Common myeloid progenitor, CD34-positive (primary cell): Measurements from ENCODE around the gene PLA2G4C.

ENCODE experiments used
- CTCF ChIA-PET: fragments of 350-600 bp; sonication (Branson Sonifier 250); formaldehyde crosslinking; loops from one replicate; lab custom pipeline; 2021; ENCODE audit warnings: antibody characterized with exemption; lab: Charles Lee
- POLR2A ChIA-PET: fragments of 350-600 bp; sonication (Branson Sonifier 250); formaldehyde crosslinking; loops from one replicate; lab custom pipeline; 2021; ENCODE audit warnings: antibody characterized with exemption; lab: Charles Lee
- DNase-seq, 3 donors: peaks; one replicate each; pipeline versions ENCODE4 v3.0.0 to v3.0.0-alpha.2; 2013
- H3K27ac ChIP-seq, 2 experiments: 1 replicate in 1 of 2; 2 replicates in 1 of 2; pipeline ENCODE4 v1.7.0; 2013; ENCODE audit warnings: inconsistent platforms in 2 of 2, low read length in 2 of 2, mild to moderate bottlenecking in 2 of 2, low read depth in 1 of 2, moderate library complexity in 1 of 2; ENCODE audit not compliant: severe bottlenecking in 2 of 2, insufficient read depth in 1 of 2, poor library complexity in 1 of 2
- H3K27me3 ChIP-seq, 5 experiments: replicated peaks in 2 of 5; 1 replicate in 3 of 5; 2 replicates in 2 of 5; pipeline versions ENCODE4 v1.6.1 to v1.7.0; 2013; ENCODE audit warnings: low read length in 4 of 5, mild to moderate bottlenecking in 2 of 5, moderate library complexity in 2 of 5, inconsistent platforms in 1 of 5; ENCODE audit not compliant: insufficient read depth in 5 of 5, control insufficient read depth in 4 of 5
- H3K36me3 ChIP-seq, 4 experiments: 1 replicate in 2 of 4; 2 replicates in 2 of 4; pipeline versions ENCODE4 v1.6.1 to v1.7.0; 2013; ENCODE audit warnings: low read length in 3 of 4, control low read depth in 1 of 4, mild to moderate bottlenecking in 1 of 4; ENCODE audit not compliant: control insufficient read depth in 4 of 4, insufficient read depth in 4 of 4
- H3K4me1 ChIP-seq, 4 experiments: 1 replicate in 3 of 4; 2 replicates in 1 of 4; pipeline versions ENCODE4 v1.6.1 to v1.7.1; 2013; ENCODE audit warnings: low read length in 3 of 4, mild to moderate bottlenecking in 3 of 4, control low read depth in 1 of 4, inconsistent platforms in 1 of 4, moderate library complexity in 1 of 4; ENCODE audit not compliant: control insufficient read depth in 4 of 4, insufficient read depth in 4 of 4; ENCODE audit errors: control extremely low read depth in 1 of 4
- H3K4me3 ChIP-seq, 7 experiments: 1 replicate in 4 of 7; 2 replicates in 3 of 7; pipeline versions ENCODE4 v1.5.1 to v1.7.0; 2013; ENCODE audit warnings: mild to moderate bottlenecking in 7 of 7, low read length in 6 of 7, moderate library complexity in 6 of 7, inconsistent platforms in 2 of 7, low read depth in 2 of 7, control low read depth in 1 of 7; ENCODE audit not compliant: insufficient read depth in 4 of 7, control insufficient read depth in 1 of 7; ENCODE audit errors: extremely low read depth in 1 of 7
- H3K9me3 ChIP-seq, 5 experiments: 1 replicate in 4 of 5; 2 replicates in 1 of 5; pipeline versions ENCODE4 v1.6.1 to v1.7.1; 2013; ENCODE audit warnings: low read length in 4 of 5, mild to moderate bottlenecking in 2 of 5, inconsistent platforms in 1 of 5, low read depth in 1 of 5, moderate library complexity in 1 of 5; ENCODE audit not compliant: control insufficient read depth in 4 of 5, insufficient read depth in 2 of 5; ENCODE audit errors: control extremely low read depth in 1 of 5
- WGBS: methylation state at CpG from one replicate; pipeline ENCODE4 v1.1.5; 2013; ENCODE audit not compliant: insufficient coverage; 5-methylcytosine and 5-hydroxymethylcytosine counted together

The PLA2G4C gene

GRCh38 chr19:48117515-48118130 lies 7.0 kb upstream of the PLA2G4C start:
- Histone ChIP-seq H3K4me1 (peaks cover 0 to 22% (median 16%) of the 10 kb centered on the region in 4 experiments), H3K9me3 (peaks cover 0 to 4% (median 0%) of the 10 kb centered on the region in 5 experiments), H3K27me3 (no peaks in the 10 kb centered on the region), H3K36me3 (peaks cover 5 to 64% (median 25%) of the 10 kb centered on the region in 4 experiments), H3K27ac (no peak overlapping the region), H3K4me3 (no peak overlapping the region)
- DNase-seq, result no peak
- ChIA-PET CTCF (no interaction called here), POLR2A (no interaction called here)
- WGBS, result 100% methylated on average over 3 of the region's 12 CpGs

DNA sequence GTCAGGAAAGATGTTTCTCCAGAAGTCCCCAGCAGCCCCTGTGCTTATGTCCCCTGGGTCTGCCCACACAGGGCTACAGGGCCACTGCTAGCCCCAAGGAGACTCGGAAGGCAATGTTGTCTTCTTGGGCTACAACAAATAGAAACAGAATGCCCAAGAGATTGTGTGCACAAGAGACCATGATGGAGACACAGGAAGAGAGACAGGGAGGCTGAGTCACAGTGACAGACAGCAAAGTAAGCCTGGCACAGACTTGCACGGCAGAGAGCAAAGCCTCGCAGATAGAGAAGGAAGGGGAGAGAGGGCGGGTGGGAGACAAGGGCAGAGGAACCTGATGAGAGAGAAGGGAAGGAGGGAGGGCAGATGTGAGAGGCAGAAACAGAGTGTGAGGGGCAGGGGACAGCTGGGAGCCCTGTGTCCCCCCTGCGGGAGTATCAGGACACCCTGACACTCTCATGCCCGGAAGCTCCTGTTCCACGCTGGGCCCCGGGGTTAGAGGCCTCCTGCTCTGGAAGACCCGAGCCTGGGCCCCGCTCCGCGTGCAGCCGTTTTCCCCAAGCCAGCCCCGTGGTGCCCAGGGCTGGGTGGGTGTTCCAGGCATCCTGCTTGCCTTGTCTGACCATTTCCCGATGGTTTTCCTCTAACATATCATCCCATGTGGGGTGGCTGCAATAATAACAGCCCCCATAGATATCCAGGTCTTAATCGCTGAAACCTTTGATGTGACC lies 2.7 kb upstream of the PLA2G4C start:
- Histone ChIP-seq H3K27me3 (no peaks in the 10 kb centered on the region), H3K27ac (no peak overlapping the region), H3K4me3 (no peak overlapping the region), H3K36me3 (peaks cover 2 to 32% (median 17%) of the 10 kb centered on the region in 4 experiments), H3K4me1 (peaks cover 0 to 11% (median 8%) of the 10 kb centered on the region in 4 experiments), H3K9me3 (no peaks in the 10 kb centered on the region)
- no peak for DNase-seq
- CTCF ChIA-PET, result interaction anchor here (1.8 to 7.8 kb wide), 2 partner anchors 10 to 39 kb away, joined by 6 to 85 read pairs; no protein-coding TSS in a partner anchor
- POLR2A ChIA-PET, result no interaction called here
- 86% methylated on average over 14 of the region's 16 CpGs for WGBS

DNA sequence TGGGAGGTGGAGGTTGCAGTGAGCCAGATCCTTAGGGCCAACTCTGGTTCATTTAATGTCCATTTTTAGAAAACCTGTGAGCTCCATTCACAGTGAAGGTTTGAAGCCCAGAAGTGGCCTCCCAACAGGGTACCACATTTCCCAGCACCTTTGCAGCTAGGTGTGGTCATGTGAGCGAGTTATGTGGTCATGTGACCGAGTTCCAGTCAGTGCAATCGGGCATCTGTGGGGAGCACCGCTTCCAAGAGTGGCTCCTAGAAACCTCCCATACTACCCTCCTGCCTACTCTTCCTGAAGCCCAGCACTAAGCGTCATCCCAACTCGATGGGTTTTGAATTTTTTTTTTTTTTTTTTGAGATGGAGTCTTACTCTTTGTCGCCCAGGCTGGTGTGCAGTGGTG lies 663 bp upstream of the PLA2G4C start:
- POLR2A ChIA-PET, result interaction anchor here (1.4 kb wide), 1 partner anchor 149 kb away, joined by 4 read pairs; no protein-coding TSS in a partner anchor
- no peak for DNase-seq
- WGBS, result no CpG with 5 or more reads among the region's 7 CpGs
- Histone ChIP-seq H3K4me1 (peaks cover 0 to 21% (median 10%) of the 10 kb centered on the region in 4 experiments), H3K4me3 (no peak overlapping the region), H3K36me3 (peaks cover 0 to 18% (median 8%) of the 10 kb centered on the region in 4 experiments), H3K9me3 (no peaks in the 10 kb centered on the region), H3K27ac (no peak overlapping the region), H3K27me3 (no peaks in the 10 kb centered on the region)
- CTCF ChIA-PET, result interaction anchor here (1.4 to 7.8 kb wide), 6 partner anchors 9 to 41 kb away, joined by 3 to 85 read pairs (median 9); no protein-coding TSS in a partner anchor

DNA sequence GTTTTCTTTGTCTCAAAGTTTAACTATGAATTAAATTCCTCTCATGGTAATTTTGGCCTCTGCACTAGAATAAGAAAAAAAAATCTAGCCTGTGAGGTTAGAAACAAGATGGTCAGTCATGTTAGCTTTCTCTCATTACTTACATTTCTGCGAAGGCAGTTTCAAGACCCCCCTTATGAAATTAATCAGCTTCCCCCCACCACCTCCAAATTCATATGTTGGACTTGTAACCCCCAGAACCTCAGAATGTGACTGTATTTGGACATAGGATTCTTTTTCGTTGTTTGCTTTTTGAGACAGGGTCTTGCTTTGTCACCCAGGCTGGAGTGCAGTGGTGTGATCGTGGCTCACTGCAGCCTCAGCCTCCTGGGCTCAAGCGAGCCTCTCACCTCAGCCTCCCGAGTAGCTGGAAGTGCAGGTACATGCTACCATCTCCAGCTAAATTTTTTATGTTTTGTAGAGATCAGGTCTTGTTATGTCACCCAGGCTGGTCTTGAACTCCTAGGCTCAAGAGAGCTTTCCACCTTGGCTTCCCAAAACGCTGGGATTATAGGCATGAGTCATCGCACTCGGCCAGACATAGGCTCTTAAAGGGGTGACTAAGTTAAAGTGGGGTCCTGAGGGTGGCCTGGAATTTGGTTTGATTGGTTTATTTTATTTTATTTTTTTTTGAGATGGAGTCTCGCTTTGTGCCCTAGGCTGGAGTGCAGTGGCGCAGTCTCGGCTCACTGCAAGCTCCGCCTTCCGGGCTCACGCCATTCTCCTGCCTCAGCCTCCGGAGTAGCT lies 1.4 kb downstream of the PLA2G4C start:
- no peaks in the 10 kb centered on the region for H3K9me3 ChIP-seq
- whole genome bisulfite sequencing, result 97% methylated on average over 8 of the region's 15 CpGs
- H3K4me3 ChIP-seq, result no peak overlapping the region
- H3K36me3 ChIP-seq, result peaks cover 0 to 2% (median under 1%) of the 10 kb centered on the region in 4 experiments
- H3K27me3 ChIP-seq, result no peaks in the 10 kb centered on the region
- CTCF ChIA-PET, result interaction anchor here (0.9 to 7.8 kb wide), 8 partner anchors 7 to 184 kb away, joined by 3 to 85 read pairs (median 4); no protein-coding TSS in a partner anchor
- peaks cover 0 to 21% (median 10%) of the 10 kb centered on the region in 4 experiments for H3K4me1 ChIP-seq
- no peak overlapping the region for H3K27ac ChIP-seq
- POLR2A ChIA-PET, result no interaction called here
- DNase-seq, result no peak

DNA sequence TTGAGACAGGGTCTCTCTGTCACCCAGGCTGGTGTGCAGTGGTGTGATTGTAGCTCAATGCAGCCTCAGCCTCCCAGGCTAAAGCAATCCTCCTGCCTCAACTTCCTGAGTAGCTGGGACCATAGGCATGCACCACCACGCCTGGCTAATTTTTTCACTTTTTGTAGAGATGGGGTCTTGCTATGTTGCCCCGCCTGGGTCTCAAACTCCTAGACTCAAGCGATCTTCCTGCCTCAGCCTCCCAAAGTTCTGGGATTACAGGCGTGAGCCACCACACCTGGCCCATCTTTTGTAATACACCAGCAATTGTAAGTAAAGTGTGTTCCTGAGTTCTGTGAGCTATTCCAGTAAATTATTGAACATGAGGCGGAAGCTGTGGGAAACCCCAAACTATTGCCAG lies 6.7 kb downstream of the PLA2G4C start:
- H3K4me3 ChIP-seq, result no peak overlapping the region
- no peaks in the 10 kb centered on the region for H3K27me3 ChIP-seq
- POLR2A ChIA-PET, result no interaction called here
- CTCF ChIA-PET, result interaction anchor here (0.6 to 1.5 kb wide), 4 partner anchors 51 to 144 kb away, joined by 3 to 4 read pairs (median 3); no protein-coding TSS in a partner anchor
- no peak for DNase-seq
- no peak overlapping the region for H3K27ac ChIP-seq
- no peaks in the 10 kb centered on the region for H3K36me3 ChIP-seq
- H3K4me1 ChIP-seq, result peaks cover 0 to 13% (median 5%) of the 10 kb centered on the region in 4 experiments
- WGBS, result 80% methylated on average over 2 of the region's 5 CpGs
- no peaks in the 10 kb centered on the region for H3K9me3 ChIP-seq

GRCh38 chr19:48102870-48103751 lies 7.5 kb downstream of the PLA2G4C start:
- H3K27ac ChIP-seq, result no peak overlapping the region
- H3K27me3 ChIP-seq, result no peaks in the 10 kb centered on the region
- ChIA-PET POLR2A (interaction anchor here (0.6 kb wide), 1 partner anchor 142 kb away, joined by 3 read pairs; no protein-coding TSS in a partner anchor), CTCF (interaction anchor here (0.6 to 3.0 kb wide), 9 partner anchors 8 to 143 kb away, joined by 3 to 17 read pairs (median 4); partner anchors contain the start of gene PLA2G4C)
- H3K9me3 ChIP-seq, result no peaks in the 10 kb centered on the region
- no peak overlapping the region for H3K4me3 ChIP-seq
- WGBS, result 71% methylated on average over 10 of the region's 13 CpGs
- no peaks in the 10 kb centered on the region for H3K36me3 ChIP-seq
- H3K4me1 ChIP-seq, result peaks cover 0 to 7% (median 3%) of the 10 kb centered on the region in 4 experiments
- peak; percentile 36 to 53 (median 51) for DNase-seq
